Subcutaneous abdominal adipose tissue (tissue), 5 donors: ENCODE results near the gene ZNF423.

ENCODE experiments used
- H3K27ac ChIP-seq: one replicate; pipeline ENCODE4 v1.7.0; 2013; ENCODE audit warnings: low read depth, mild to moderate bottlenecking, inconsistent platforms, low read length, moderate library complexity
- H3K27me3 ChIP-seq, 5 donors: one replicate each; pipeline ENCODE4 v1.7.0; 2013; ENCODE audit warnings: low read length in 5 of 5, inconsistent platforms in 1 of 5; ENCODE audit not compliant: control insufficient read depth in 5 of 5, insufficient read depth in 4 of 5
- H3K36me3 ChIP-seq, 5 donors: one replicate each; pipeline ENCODE4 v1.7.0; 2013; ENCODE audit warnings: low read length in 5 of 5; ENCODE audit not compliant: control insufficient read depth in 5 of 5, insufficient read depth in 5 of 5
- H3K4me1 ChIP-seq, 5 donors: one replicate each; pipeline ENCODE4 v1.7.0; 2013; ENCODE audit warnings: low read length in 5 of 5, mild to moderate bottlenecking in 3 of 5, moderate library complexity in 1 of 5; ENCODE audit not compliant: control insufficient read depth in 5 of 5, insufficient read depth in 5 of 5
- H3K4me3 ChIP-seq, 5 donors: one replicate each; pipeline ENCODE4 v1.7.0; 2013; ENCODE audit warnings: low read length in 5 of 5, low read depth in 1 of 5
- H3K9ac ChIP-seq, 5 donors: one replicate each; pipeline ENCODE4 v1.7.0; 2013; ENCODE audit warnings: low read length in 5 of 5, mild to moderate bottlenecking in 4 of 5, moderate library complexity in 3 of 5
- H3K9me3 ChIP-seq, 5 donors: one replicate each; pipeline ENCODE4 v1.7.0; 2013; ENCODE audit warnings: low read length in 5 of 5; ENCODE audit not compliant: control insufficient read depth in 5 of 5
- donor health status: healthy.
- donor health status: healthy.
- donor health status: healthy.
- donor health status: healthy.
- donor health status: healthy.

ZNF423 gene

DNA sequence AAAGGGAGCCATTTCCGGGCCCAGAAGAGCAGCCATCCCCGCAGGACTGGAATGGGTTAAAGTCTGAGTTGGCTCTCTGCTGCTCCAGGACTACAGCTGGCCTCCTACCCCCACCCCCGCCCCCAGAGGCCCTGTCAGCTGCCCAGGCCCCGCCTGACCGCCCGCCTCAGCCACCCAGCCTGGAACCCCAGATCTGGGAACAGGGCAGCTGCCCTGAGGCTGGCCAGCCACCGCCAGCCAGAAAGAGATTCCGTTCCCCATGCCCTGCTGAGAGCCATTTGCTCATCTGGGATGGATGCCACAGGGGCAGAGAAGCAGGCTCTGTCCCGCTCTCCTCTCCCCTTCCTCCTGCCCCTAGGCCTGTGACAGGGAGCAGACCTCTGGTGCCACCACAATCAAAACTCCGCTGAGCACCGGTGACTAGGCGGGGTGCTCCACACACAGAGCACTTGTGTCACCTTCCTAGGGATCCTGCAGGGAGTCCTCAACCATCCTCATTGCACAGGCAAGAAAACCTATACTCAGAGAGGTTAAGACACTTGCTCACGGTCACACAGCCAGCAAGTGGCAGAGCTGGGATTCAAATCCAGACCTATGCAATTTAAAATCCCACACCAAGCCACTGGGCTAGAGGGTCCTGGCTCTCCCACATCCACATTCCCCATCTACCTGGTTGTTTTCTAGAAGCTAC is 44.1 kb downstream of the ZNF423 start:
- peaks cover 6 to 32% (median 29%) of the 10 kb centered on the region in 5 donors for H3K4me1 ChIP-seq
- no peak overlapping the region for H3K4me3 ChIP-seq
- no peaks in the 10 kb centered on the region for H3K9me3 ChIP-seq
- H3K27me3 ChIP-seq = no peaks in the 10 kb centered on the region
- H3K9ac ChIP-seq = peak overlapping the region in 2 of 5 donors; percentile 21 to 28
- no peak overlapping the region for H3K27ac ChIP-seq
- H3K36me3 ChIP-seq = no peaks in the 10 kb centered on the region

DNA sequence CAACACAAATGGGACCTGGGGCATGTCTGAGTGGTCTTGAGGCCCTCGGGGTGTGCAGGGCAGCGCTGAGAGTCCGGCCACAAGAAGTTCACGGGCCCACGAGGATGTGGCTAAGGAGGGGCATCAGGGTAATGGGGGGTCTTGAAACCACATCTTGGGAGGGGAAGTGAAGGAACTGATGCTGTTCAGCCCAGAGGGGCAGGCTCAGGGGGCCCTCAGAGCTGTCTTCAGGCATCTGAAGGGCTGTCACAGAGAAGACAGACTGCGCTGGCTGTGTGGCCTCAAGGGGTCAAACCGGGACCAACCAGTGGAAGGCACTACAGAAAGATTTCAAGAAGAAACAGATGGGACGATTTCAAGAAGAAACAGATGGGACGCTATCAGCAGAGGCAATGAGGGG is 45.1 kb downstream of the ZNF423 start:
- H3K27ac ChIP-seq = no peak overlapping the region
- H3K27me3 ChIP-seq = no peaks in the 10 kb centered on the region
- peaks cover 6 to 32% (median 25%) of the 10 kb centered on the region in 5 donors for H3K4me1 ChIP-seq
- H3K36me3 ChIP-seq = no peaks in the 10 kb centered on the region
- H3K9me3 ChIP-seq = no peaks in the 10 kb centered on the region
- H3K4me3 ChIP-seq = no peak overlapping the region
- H3K9ac ChIP-seq = no peak overlapping the region

DNA sequence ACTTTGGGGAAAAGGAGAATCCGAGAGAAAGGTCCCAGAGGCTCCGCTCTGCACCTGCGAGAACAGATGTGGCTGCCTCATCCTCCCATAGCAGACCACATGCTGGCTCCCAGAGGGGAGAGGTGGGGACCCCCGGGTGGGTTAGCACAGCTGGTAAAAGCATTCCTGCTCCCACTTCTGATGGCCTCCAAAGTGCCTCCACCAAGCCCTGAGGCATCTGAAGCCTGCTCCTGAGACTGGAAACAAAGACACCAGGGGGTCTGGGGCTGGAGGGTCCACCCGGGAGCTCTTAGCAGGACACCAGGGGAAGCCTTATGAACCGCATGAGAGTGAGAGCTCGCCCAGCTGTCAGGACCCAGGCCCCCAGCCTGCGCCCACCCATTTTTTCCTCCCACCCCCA is 46.4 kb downstream of the ZNF423 start:
- H3K27ac ChIP-seq = no peak overlapping the region
- no peak overlapping the region for H3K9ac ChIP-seq
- H3K4me1 ChIP-seq = peaks cover 6 to 32% (median 25%) of the 10 kb centered on the region in 5 donors
- H3K4me3 ChIP-seq = no peak overlapping the region
- H3K36me3 ChIP-seq = no peaks in the 10 kb centered on the region
- no peaks in the 10 kb centered on the region for H3K27me3 ChIP-seq
- H3K9me3 ChIP-seq = no peaks in the 10 kb centered on the region

DNA sequence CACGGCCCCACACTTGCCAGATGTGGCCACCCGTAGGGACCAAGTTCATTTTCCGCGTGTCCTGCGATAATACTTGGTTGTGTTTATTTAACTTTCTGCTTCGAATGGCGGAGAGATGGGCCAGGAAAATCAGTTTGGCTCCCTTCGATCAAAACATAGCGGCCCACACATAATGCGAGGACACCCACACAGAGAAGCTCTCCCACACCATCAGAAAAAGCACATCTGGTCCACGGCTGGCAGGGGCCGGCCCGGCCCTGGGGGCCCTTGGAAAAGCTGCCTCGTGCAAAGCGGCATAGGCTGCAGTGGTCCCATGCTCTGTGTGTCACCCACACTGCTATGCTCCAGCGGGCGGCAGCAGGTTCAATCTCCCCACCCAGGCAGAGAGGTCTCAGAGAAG is 46.9 kb downstream of the ZNF423 start:
- Histone ChIP-seq H3K4me1 (peaks cover 6 to 32% (median 25%) of the 10 kb centered on the region in 5 donors), H3K9ac (peak overlapping the region in 1 of 5 donors; percentile 13), H3K27me3 (no peaks in the 10 kb centered on the region), H3K27ac (no peak overlapping the region), H3K9me3 (no peaks in the 10 kb centered on the region), H3K4me3 (no peak overlapping the region), H3K36me3 (no peaks in the 10 kb centered on the region)

DNA sequence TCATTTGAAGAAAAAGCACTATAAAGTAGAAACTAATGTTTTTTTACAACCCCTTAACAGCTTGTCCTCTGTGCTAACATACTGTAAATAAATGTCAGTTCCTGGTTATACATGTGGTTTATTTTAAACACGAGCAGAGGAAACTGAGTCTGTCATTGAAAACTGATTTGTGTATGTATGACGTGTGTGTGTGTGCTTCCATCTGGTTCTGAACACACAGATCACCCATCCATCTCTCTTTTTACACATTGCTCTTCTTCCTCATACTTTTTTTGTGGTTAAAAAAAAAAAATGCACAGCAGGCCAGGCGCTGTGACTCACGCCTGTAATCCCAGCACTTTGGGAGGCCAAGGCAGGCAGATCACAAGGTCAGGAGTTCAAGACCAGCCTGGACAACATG is 49.5 kb downstream of the ZNF423 start:
- H3K27me3 ChIP-seq = no peaks in the 10 kb centered on the region
- H3K36me3 ChIP-seq = no peaks in the 10 kb centered on the region
- H3K27ac ChIP-seq = no peak overlapping the region
- no peaks in the 10 kb centered on the region for H3K9me3 ChIP-seq
- H3K4me1 ChIP-seq = peaks cover 0 to 16% (median 12%) of the 10 kb centered on the region in 5 donors
- no peak overlapping the region for H3K4me3 ChIP-seq
- H3K9ac ChIP-seq = no peak overlapping the region

DNA sequence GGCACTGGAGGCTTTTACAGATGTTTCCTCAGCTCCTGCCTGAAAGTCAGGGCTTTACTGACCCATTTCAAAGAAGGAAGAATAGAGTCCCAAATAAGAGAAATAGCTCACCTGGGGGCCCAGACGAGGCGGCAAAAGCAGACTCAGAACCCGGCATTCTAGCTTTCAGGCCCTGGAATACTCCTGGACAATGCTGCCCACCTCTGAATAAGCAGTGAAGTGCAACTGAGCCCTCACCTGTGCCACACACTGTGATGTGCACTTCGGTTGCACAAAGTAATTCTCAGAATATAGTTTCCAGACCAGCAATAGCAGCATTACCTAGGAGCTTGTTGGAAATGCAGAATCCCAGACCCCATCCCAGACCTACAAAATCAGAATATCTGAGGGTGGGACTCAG is 54.6 kb downstream of the ZNF423 start:
- Histone ChIP-seq H3K9ac (no peak overlapping the region), H3K36me3 (no peaks in the 10 kb centered on the region), H3K27me3 (no peaks in the 10 kb centered on the region), H3K4me1 (peaks cover 3 to 15% (median 14%) of the 10 kb centered on the region in 5 donors), H3K9me3 (no peaks in the 10 kb centered on the region), H3K27ac (no peak overlapping the region), H3K4me3 (no peak overlapping the region)

DNA sequence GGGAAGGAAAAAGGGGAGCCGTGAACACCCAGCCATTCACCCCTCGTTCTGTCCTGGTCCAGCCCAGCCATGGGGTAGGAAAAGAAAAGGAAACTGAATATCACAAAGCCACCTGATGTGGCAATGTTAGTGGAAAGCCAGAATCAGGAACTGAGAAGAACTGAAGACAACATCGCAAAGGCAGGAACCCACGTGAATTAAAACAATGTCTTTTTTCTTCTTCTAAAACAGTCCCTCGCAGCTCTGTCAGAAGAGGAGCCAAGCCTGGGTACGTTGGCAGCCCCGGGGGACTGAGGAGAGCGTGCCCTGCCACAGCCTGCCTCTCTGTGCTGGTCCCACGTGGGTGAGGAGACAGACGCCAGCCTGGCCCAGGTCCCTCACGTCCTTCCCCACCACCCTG is 55.0 kb downstream of the ZNF423 start:
- no peaks in the 10 kb centered on the region for H3K9me3 ChIP-seq
- H3K4me1 ChIP-seq = peaks cover 3 to 19% (median 14%) of the 10 kb centered on the region in 5 donors
- H3K27ac ChIP-seq = no peak overlapping the region
- H3K27me3 ChIP-seq = no peaks in the 10 kb centered on the region
- H3K4me3 ChIP-seq = no peak overlapping the region
- H3K36me3 ChIP-seq = no peaks in the 10 kb centered on the region
- H3K9ac ChIP-seq = no peak overlapping the region

DNA sequence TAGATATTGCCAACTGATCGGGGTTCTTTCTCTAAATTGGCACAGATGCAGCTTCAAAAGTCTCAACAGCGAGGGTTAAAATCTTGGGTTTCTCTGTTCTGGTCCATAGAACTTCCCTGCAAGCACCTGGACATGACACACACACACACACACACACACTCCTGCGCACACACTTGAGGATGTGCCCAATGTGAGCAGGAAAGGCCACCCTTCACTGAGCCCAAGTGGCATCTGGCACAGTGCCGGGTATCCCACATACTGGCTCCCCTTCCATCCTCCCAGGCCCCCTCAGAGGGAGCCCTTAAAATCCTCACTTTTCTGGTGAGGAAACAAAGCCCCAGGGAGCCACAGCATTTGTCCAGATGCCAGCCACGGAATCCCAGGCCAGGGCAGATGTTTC is 55.5 kb downstream of the ZNF423 start:
- H3K9me3 ChIP-seq = no peaks in the 10 kb centered on the region
- peaks cover 3 to 19% (median 14%) of the 10 kb centered on the region in 5 donors for H3K4me1 ChIP-seq
- H3K27me3 ChIP-seq = no peaks in the 10 kb centered on the region
- no peak overlapping the region for H3K27ac ChIP-seq
- H3K4me3 ChIP-seq = no peak overlapping the region
- no peaks in the 10 kb centered on the region for H3K36me3 ChIP-seq
- H3K9ac ChIP-seq = no peak overlapping the region

DNA sequence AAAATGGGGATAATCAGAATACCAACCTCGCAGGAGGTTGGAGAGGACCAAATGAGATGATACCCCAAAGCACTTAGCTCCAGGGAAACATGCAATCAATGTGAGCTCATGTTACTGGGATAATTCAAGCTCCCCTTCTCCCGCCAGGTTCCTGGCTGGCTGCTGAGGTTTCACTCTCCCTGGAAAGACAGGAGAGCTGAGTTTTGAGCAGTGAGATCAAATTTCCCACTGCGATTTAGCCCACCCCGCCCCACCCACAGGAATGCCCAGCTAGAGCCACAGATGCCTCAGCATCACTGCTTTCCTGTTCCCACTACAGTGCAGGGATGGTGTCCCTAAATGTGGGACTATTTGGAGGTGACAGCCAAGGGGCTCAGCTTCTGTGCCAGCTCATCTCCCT is 56.7 kb downstream of the ZNF423 start:
- Histone ChIP-seq H3K27me3 (no peaks in the 10 kb centered on the region), H3K4me3 (no peak overlapping the region), H3K4me1 (peaks cover 3 to 19% (median 14%) of the 10 kb centered on the region in 5 donors), H3K9me3 (no peaks in the 10 kb centered on the region), H3K9ac (no peak overlapping the region), H3K27ac (no peak overlapping the region), H3K36me3 (no peaks in the 10 kb centered on the region)

DNA sequence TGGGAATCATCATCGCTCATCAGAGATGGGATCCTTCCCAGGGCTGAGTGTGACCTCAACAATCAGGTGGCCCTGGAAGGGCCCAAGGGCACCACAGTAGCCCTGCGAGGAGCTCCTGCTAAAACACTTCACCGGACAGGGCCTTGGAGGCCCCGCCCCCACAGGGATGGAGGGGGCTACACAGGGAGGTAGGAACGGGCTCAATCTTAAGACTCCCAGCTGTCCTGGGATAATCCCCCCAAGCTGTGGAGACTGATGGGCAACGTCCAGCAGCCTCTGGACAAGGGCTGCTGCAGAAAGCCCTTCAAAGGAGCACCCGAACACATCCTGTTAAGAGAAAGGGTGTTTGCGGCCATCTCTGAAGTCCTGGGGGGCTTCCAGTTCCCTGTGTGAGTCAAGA is 60.4 kb downstream of the ZNF423 start:
- no peaks in the 10 kb centered on the region for H3K27me3 ChIP-seq
- H3K27ac ChIP-seq = no peak overlapping the region
- H3K4me1 ChIP-seq = peaks cover under 1 to 14% (median 8%) of the 10 kb centered on the region in 5 donors
- H3K9me3 ChIP-seq = no peaks in the 10 kb centered on the region
- H3K36me3 ChIP-seq = no peaks in the 10 kb centered on the region
- no peak overlapping the region for H3K9ac ChIP-seq
- H3K4me3 ChIP-seq = no peak overlapping the region
